Thyroid gland (tissue), 4 donors: ENCODE measurements around the gene SERPINB1.

ENCODE experiments used
- CTCF ChIP-seq, 6 experiments: fragments of 200-600 bp in 3 of 6; fragments of 450-650 bp in 3 of 6; sonication (generic) in 3 of 6; IDR thresholded peaks; one replicate each; pipeline ENCODE4 v1.5.1; 2016 to 2019; ENCODE audit warnings: antibody characterized with exemption in 6 of 6, mild to moderate bottlenecking in 2 of 6, inconsistent platforms in 1 of 6, moderate library complexity in 1 of 6
- POLR2A ChIP-seq, 2 donors: fragments of 450-650 bp; IDR thresholded peaks; one replicate each; pipeline ENCODE4 v1.6.1; 2017; ENCODE audit warnings: antibody characterized with exemption in 2 of 2, mild to moderate bottlenecking in 2 of 2, moderate library complexity in 1 of 2

GRCh38 chr6:2792330-2793110, 49.1 kb downstream of the SERPINB1 start:
- TF ChIP-seq CTCF (IDR thresholded peaks at IDR 0.05) (no peak), POLR2A (IDR thresholded peaks at IDR 0.05) (no peak)
